OCI-LY3 (cell line): ENCODE results near the gene ADCY7.

Source experiments
- EZH2phosphoT487 ChIP-seq: fragments of 200-600 bp; shearing (Covaris generic); IDR thresholded peaks from 2 replicates; pipeline ENCODE4 v1.6.1; 2018; ENCODE audit warnings: antibody characterized with exemption, mixed run types, low read depth
- TF ChIP-seq, protein P1 (sequence below): fragments of 200-600, 300-600 bp; sonication (generic); IDR thresholded peaks from 2 replicates; pipeline ENCODE4 v1.5.1; 2014; ENCODE audit warnings: antibody characterized with exemption, low read length, low read depth

DNA sequence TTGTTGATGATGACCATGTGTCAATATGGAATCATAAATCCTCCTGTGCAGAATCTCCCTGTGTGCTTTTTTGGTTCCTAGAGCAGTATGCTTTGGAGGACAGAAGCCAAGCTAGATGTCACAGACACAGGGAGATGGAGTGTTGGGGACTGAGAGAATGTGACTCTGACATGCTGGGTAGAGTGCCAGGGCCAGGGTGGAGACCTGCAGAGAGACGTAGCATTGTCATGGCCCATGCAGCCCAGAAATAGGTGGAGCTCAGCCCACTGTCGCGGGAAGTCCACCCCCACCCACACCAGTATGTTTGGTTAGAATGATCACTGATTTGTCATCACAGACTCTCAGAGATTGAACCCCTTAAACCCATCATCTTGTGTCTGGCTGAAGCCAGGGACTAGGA lies 39.2 kb upstream of the ADCY7 start:
- TF ChIP-seq, protein P1, sequence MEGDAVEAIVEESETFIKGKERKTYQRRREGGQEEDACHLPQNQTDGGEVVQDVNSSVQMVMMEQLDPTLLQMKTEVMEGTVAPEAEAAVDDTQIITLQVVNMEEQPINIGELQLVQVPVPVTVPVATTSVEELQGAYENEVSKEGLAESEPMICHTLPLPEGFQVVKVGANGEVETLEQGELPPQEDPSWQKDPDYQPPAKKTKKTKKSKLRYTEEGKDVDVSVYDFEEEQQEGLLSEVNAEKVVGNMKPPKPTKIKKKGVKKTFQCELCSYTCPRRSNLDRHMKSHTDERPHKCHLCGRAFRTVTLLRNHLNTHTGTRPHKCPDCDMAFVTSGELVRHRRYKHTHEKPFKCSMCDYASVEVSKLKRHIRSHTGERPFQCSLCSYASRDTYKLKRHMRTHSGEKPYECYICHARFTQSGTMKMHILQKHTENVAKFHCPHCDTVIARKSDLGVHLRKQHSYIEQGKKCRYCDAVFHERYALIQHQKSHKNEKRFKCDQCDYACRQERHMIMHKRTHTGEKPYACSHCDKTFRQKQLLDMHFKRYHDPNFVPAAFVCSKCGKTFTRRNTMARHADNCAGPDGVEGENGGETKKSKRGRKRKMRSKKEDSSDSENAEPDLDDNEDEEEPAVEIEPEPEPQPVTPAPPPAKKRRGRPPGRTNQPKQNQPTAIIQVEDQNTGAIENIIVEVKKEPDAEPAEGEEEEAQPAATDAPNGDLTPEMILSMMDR = no peak
- no peak for TF ChIP-seq EZH2phosphoT487
